ENCODE data around the gene AOPEP.

The AOPEP gene

GRCh38 chr9:94798708-94799107 lies 72.2 kb downstream of the AOPEP start:
- TF ChIP-seq CTCF (IDR thresholded peaks at IDR 0.05; ENCODE audit: borderline replicate concordance, insufficient read depth, low read depth, low read length) = no peak
- no peak overlapping the region for H3K4me3 ChIP-seq (ENCODE audit: low read depth, low read length)

GRCh38 chr9:94799578-94800264 lies 73.2 kb downstream of the AOPEP start:
- H3K4me3 ChIP-seq (ENCODE audit: low read depth, low read length) = no peak overlapping the region
- no peak for TF ChIP-seq CTCF (IDR thresholded peaks at IDR 0.05; ENCODE audit: borderline replicate concordance, insufficient read depth, low read depth, low read length)

GRCh38 chr9:94800424-94801117 lies 74.1 kb downstream of the AOPEP start:
- no peak for TF ChIP-seq CTCF (IDR thresholded peaks at IDR 0.05; ENCODE audit: borderline replicate concordance, insufficient read depth, low read depth, low read length)
- H3K4me3 ChIP-seq (ENCODE audit: low read depth, low read length) = no peak overlapping the region

GRCh38 chr9:94801234-94801633 lies 74.7 kb downstream of the AOPEP start:
- no peak overlapping the region for H3K4me3 ChIP-seq (ENCODE audit: low read depth, low read length)
- no peak for TF ChIP-seq CTCF (IDR thresholded peaks at IDR 0.05; ENCODE audit: borderline replicate concordance, insufficient read depth, low read depth, low read length)

GRCh38 chr9:94801681-94802080 lies 75.2 kb downstream of the AOPEP start:
- no peak for TF ChIP-seq CTCF (IDR thresholded peaks at IDR 0.05; ENCODE audit: borderline replicate concordance, insufficient read depth, low read depth, low read length)
- no peak overlapping the region for H3K4me3 ChIP-seq (ENCODE audit: low read depth, low read length)

GRCh38 chr9:94802251-94802650 lies 75.8 kb downstream of the AOPEP start:
- no peak for TF ChIP-seq CTCF (IDR thresholded peaks at IDR 0.05; ENCODE audit: borderline replicate concordance, insufficient read depth, low read depth, low read length)
- no peak overlapping the region for H3K4me3 ChIP-seq (ENCODE audit: low read depth, low read length)

GRCh38 chr9:94802793-94803192 lies 76.3 kb downstream of the AOPEP start:
- no peak overlapping the region for H3K4me3 ChIP-seq (ENCODE audit: low read depth, low read length)
- TF ChIP-seq CTCF (IDR thresholded peaks at IDR 0.05; ENCODE audit: borderline replicate concordance, insufficient read depth, low read depth, low read length) = no peak

All from GM12875 (cell line).